ENCODE data around the gene SAMD4B.

GRCh38 chr19:39423258-39424086 lies 81.3 kb downstream of the SAMD4B start:
- TF ChIP-seq CTCF (conservative IDR thresholded peaks at IDR 0.05; ENCODE audit: low read depth in 2 of 2) (no peak), CREB1 (CRISPR knock-in tag; IDR thresholded peaks at IDR 0.05; ENCODE audit: low read depth) (no peak), EZH2 (IDR thresholded peaks at IDR 0.05; ENCODE audit: low read depth, unreplicated experiment) (no peak), JUNB (IDR thresholded peaks at IDR 0.05; ENCODE audit: unreplicated experiment) (no peak), REST (IDR thresholded peaks at IDR 0.05; ENCODE audit: unreplicated experiment) (no peak), POLR2AphosphoS5 (IDR thresholded peaks at IDR 0.05; ENCODE audit: low read depth) (no peak), EZH2phosphoT487 (IDR thresholded peaks at IDR 0.05; ENCODE audit: unreplicated experiment) (no peak), ZNF331 (CRISPR knock-in tag; IDR thresholded peaks at IDR 0.05; ENCODE audit: low read depth) (no peak), ETS1 (IDR thresholded peaks at IDR 0.05) (no peak), ZNF114 (CRISPR knock-in tag; IDR thresholded peaks at IDR 0.05) (no peak), STAT1 (IDR thresholded peaks at IDR 0.05; ENCODE audit: unreplicated experiment) (no peak), NANOG (IDR thresholded peaks at IDR 0.05; ENCODE audit: borderline replicate concordance) (no peak), ZNF462 (CRISPR knock-in tag; IDR thresholded peaks at IDR 0.05) (no peak)

Measured in GM23338 (cell line).